ENCODE results near the gene AMZ1. TPM values are rescaled to one million over a fixed set of nuclear protein-coding genes. Genes with fewer than 3 reads are reported as not detected.
A peak's percentile ranks its signal among the peaks of the same experiment; 100 is the strongest.

Gene AMZ1
- total and polyA plus RNA-seq, 9 donors: 0.15 to 2.6 (median 0.65) TPM; not detected in 1

- DNase-seq: peak; percentile 85 to 88 (median 86)
- Histone ChIP-seq H3K4me3 (no peak overlapping the region), H3K9me3 (no peaks in the 10 kb centered on the region), H3K36me3 (no peaks in the 10 kb centered on the region), H3K4me1 (ENCODE audit: insufficient read depth) (peaks cover 48% of the 10 kb centered on the region), H3K27me3 (no peaks in the 10 kb centered on the region), H3K27ac (peak overlapping the region; percentile 11 to 94)
- WGBS, 3 donors: 21 to 33% (median 24%) methylated on average over 22 of the region's 22 CpGs
- intact Hi-C loops (cut with DNase I): loop anchor here in 2 of 4 donors (5.0 to 10.0 kb wide), 3 partner anchors 52 to 82 kb away; partner anchors contain the start of gene GNA12 (in 1 of the 2)
- TF ChIP-seq, protein P1, sequence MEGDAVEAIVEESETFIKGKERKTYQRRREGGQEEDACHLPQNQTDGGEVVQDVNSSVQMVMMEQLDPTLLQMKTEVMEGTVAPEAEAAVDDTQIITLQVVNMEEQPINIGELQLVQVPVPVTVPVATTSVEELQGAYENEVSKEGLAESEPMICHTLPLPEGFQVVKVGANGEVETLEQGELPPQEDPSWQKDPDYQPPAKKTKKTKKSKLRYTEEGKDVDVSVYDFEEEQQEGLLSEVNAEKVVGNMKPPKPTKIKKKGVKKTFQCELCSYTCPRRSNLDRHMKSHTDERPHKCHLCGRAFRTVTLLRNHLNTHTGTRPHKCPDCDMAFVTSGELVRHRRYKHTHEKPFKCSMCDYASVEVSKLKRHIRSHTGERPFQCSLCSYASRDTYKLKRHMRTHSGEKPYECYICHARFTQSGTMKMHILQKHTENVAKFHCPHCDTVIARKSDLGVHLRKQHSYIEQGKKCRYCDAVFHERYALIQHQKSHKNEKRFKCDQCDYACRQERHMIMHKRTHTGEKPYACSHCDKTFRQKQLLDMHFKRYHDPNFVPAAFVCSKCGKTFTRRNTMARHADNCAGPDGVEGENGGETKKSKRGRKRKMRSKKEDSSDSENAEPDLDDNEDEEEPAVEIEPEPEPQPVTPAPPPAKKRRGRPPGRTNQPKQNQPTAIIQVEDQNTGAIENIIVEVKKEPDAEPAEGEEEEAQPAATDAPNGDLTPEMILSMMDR (IDR thresholded peaks at IDR 0.05): peak in 2 of 3 donors; percentile 32 to 40
- no peak for TF ChIP-seq EP300 (IDR thresholded peaks at IDR 0.05)
- no peak for TF ChIP-seq POLR2A (IDR thresholded peaks at IDR 0.05)
These were observed 72.3 kb downstream of the AMZ1 start for GRCh38 chr7:2760098-2760889.

DNA sequence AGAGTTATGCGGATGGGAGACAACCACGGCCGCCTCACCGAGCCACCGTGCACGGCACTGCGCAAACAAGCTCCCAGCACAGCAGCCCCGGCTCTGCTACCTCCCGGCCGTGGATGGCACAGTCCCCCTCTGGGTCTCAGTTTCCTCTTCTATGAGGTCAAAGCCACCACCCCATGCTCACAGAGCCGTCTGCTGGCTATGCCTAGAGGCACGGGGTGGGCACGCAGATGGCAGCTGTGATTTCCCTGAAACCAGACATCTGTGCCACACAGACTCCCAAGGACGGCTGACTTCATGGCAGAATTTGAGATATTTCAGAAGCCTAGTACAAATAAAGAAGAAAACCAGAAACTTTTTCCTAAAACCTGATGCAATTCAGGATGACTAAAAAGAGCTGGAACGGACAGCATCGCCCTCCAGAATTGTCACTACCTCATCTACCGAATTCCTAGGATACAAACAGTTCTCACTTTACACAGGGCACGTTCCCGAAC lies 73.2 kb downstream of the AMZ1 start:
- TF ChIP-seq EP300 (IDR thresholded peaks at IDR 0.05): no peak
- no peak for TF ChIP-seq POLR2A (IDR thresholded peaks at IDR 0.05)
- TF ChIP-seq, protein P1 (IDR thresholded peaks at IDR 0.05): no peak
- WGBS, 3 donors: 79 to 90% (median 80%) methylated on average over 19 of the region's 19 CpGs
- H3K4me1 ChIP-seq (ENCODE audit: insufficient read depth): peaks cover 48% of the 10 kb centered on the region
- no peak overlapping the region for H3K4me3 ChIP-seq
- H3K36me3 ChIP-seq: no peaks in the 10 kb centered on the region
- intact Hi-C loops (cut with DNase I): loop anchor here in 2 of 4 donors (5.0 to 10.0 kb wide), 3 partner anchors 51 to 81 kb away; partner anchors contain the start of gene GNA12 (in 1 of the 2)
- H3K27ac ChIP-seq: peak overlapping the region in 1 of 2 donors; percentile 94
- peak in 1 of 5 donors; percentile 52 for DNase-seq
- no peaks in the 10 kb centered on the region for H3K27me3 ChIP-seq
- no peaks in the 10 kb centered on the region for H3K9me3 ChIP-seq

- WGBS, 3 donors: 79 to 84% (median 83%) methylated on average over 29 of the region's 29 CpGs
- Histone ChIP-seq H3K27ac (peak overlapping the region; percentile 75 to 94), H3K9me3 (no peaks in the 10 kb centered on the region), H3K27me3 (no peaks in the 10 kb centered on the region), H3K4me3 (no peak overlapping the region), H3K4me1 (ENCODE audit: insufficient read depth) (peaks cover 47% of the 10 kb centered on the region), H3K36me3 (no peaks in the 10 kb centered on the region)
- no peak for DNase-seq
- TF ChIP-seq, protein P1 (IDR thresholded peaks at IDR 0.05): no peak
- TF ChIP-seq EP300 (IDR thresholded peaks at IDR 0.05) (no peak), POLR2A (IDR thresholded peaks at IDR 0.05) (no peak)
- intact Hi-C loops (cut with DNase I): loop anchor here in 2 of 4 donors (5.0 to 10.0 kb wide), 3 partner anchors 50 to 80 kb away; partner anchors contain the start of gene GNA12 (in 1 of the 2)
These were observed 73.9 kb downstream of the AMZ1 start for GRCh38 chr7:2761801-2762497.

GRCh38 chr7:2763597-2763996 lies 75.6 kb downstream of the AMZ1 start:
- no peaks in the 10 kb centered on the region for H3K27me3 ChIP-seq
- no peaks in the 10 kb centered on the region for H3K9me3 ChIP-seq
- H3K36me3 ChIP-seq: no peaks in the 10 kb centered on the region
- H3K4me3 ChIP-seq: no peak overlapping the region
- intact Hi-C loops (cut with DNase I): loop anchor here in 2 of 4 donors (5.0 to 10.0 kb wide), 3 partner anchors 49 to 79 kb away; partner anchors contain the start of gene GNA12 (in 1 of the 2)
- peak overlapping the region; percentile 75 to 94 for H3K27ac ChIP-seq
- DNase-seq: no peak
- peaks cover 37% of the 10 kb centered on the region for H3K4me1 ChIP-seq (ENCODE audit: insufficient read depth)
- 23 to 35% (median 26%) methylated on average over 6 of the region's 6 CpGs for WGBS, 3 donors
- TF ChIP-seq POLR2A (IDR thresholded peaks at IDR 0.05) (no peak), EP300 (IDR thresholded peaks at IDR 0.05) (no peak)
- TF ChIP-seq, protein P1 (IDR thresholded peaks at IDR 0.05): no peak

Measured in ovary (tissue), 9 donors.